Left lung (tissue), 10 donors: Measurements from ENCODE around the gene SAMD4B. TPM values are rescaled to one million over a fixed set of nuclear protein-coding genes. Genes with fewer than 3 reads are reported as not detected.

Source experiments
- ATAC-seq: fragments of 200-7000 bp; cut with Tn5 transposase; one replicate; pipeline ENCODE4 v1.9.1; 2020; ENCODE audit warnings: moderate library complexity
- DNase-seq, 4 donors: peaks; one replicate each; pipeline ENCODE4 v3.0.0-alpha.2; 2013 to 2020
- H3K27ac ChIP-seq, 2 donors: fragments of 200-600 bp; sonication (generic) in 1 of 2; one replicate each; pipeline versions ENCODE4 v1.5.0 to v1.8.0; 2020 to 2021
- H3K27me3 ChIP-seq, 2 donors: fragments of 200-600 bp; sonication (generic) in 1 of 2; one replicate each; pipeline versions ENCODE4 v1.5.0 to v1.8.0; 2020 to 2021
- H3K36me3 ChIP-seq, 2 donors: fragments of 200-600 bp; sonication (generic) in 1 of 2; one replicate each; pipeline versions ENCODE4 v1.5.0 to v1.8.0; 2020 to 2021
- H3K4me1 ChIP-seq, 2 donors: fragments of 200-600 bp; one replicate each; pipeline ENCODE4 v1.8.0; 2021
- H3K4me3 ChIP-seq, 2 donors: fragments of 200-600 bp; sonication (generic) in 1 of 2; one replicate each; pipeline versions ENCODE4 v1.5.0 to v1.8.0; 2020 to 2021; ENCODE audit warnings: mild to moderate bottlenecking in 1 of 2
- H3K9me3 ChIP-seq, 2 donors: fragments of 200-600 bp; sonication (generic) in 1 of 2; one replicate each; pipeline versions ENCODE4 v1.5.0 to v1.8.0; 2020 to 2021
- CTCF ChIP-seq, 2 donors: fragments of 200-600 bp; sonication (generic) in 1 of 2; IDR thresholded peaks; one replicate each; pipeline versions ENCODE4 v1.5.0 to v1.8.0; 2021; ENCODE audit warnings: antibody characterized with exemption in 2 of 2
- intact Hi-C, 2 donors: fragments of 100-400 bp; cut with DNase I; formaldehyde crosslinking; loops; one replicate each; pipeline versions ENCODE4 v1.11.2 to v1.14.2; 2022
- polyA plus RNA-seq, 6 donors: library from polyadenylated mRNA; unstranded; fragments of 120-200 nt; gene quantifications; one replicate each; pipeline ENCODE4 v1.2.1, GENCODE V29; 2013; ENCODE audit not compliant: insufficient read length in 6 of 6
- total RNA-seq, 2 donors: library from RNA; stranded (reverse); fragmentation: NEBNext Ultra II Directional; extraction: Animal tissue kit (Norgen Biotek cat#: 25700); gene quantifications; one replicate each; pipeline ENCODE4 v1.2.1, GENCODE V29; 2021
- donor health status: DM: no; HTN: yes; CAD: no.
- donor health status: DM: no; HTN: no; CAD: no.

The SAMD4B gene
- total and polyA plus RNA-seq, 8 donors, result 74.1 to 127 (median 107) TPM

GRCh38 chr19:39301562-39301961 lies 40.7 kb upstream of the SAMD4B start:
- DNase-seq (no peak), ATAC-seq (no peak)
- Histone ChIP-seq H3K4me1 (no peaks in the 10 kb centered on the region), H3K9me3 (no peaks in the 10 kb centered on the region), H3K27ac (no peak overlapping the region), H3K36me3 (no peaks in the 10 kb centered on the region), H3K4me3 (no peak overlapping the region), H3K27me3 (peaks cover 0 to 18% of the 10 kb centered on the region in 2 donors)
- TF ChIP-seq CTCF (IDR thresholded peaks at IDR 0.05), result no peak
- intact Hi-C loops, result no loop called here

GRCh38 chr19:39303373-39304184 lies 38.6 kb upstream of the SAMD4B start:
- ATAC-seq, result peak; percentile 21
- TF ChIP-seq CTCF (IDR thresholded peaks at IDR 0.05), result no peak
- intact Hi-C loops, result no loop called here

GRCh38 chr19:39304185-39304513 lies 38.1 kb upstream of the SAMD4B start:
- H3K4me3 ChIP-seq, result no peak overlapping the region
- H3K27ac ChIP-seq, result no peak overlapping the region
- ATAC-seq (no peak), DNase-seq (no peak)
- H3K36me3 ChIP-seq, result peaks cover 0 to 14% of the 10 kb centered on the region in 2 donors
- intact Hi-C loops, result no loop called here
- H3K4me1 ChIP-seq, result no peaks in the 10 kb centered on the region
- TF ChIP-seq CTCF (IDR thresholded peaks at IDR 0.05), result no peak
- peaks cover 19 to 31% of the 10 kb centered on the region in 2 donors for H3K27me3 ChIP-seq
- no peaks in the 10 kb centered on the region for H3K9me3 ChIP-seq

More at GRCh38 chr19:39303373-39304184, 38.6 kb upstream of the SAMD4B start:
- Histone ChIP-seq H3K27ac (no peak overlapping the region), H3K4me3 (no peak overlapping the region), H3K4me1 (no peaks in the 10 kb centered on the region), H3K9me3 (no peaks in the 10 kb centered on the region), H3K27me3 (peaks cover 18 to 28% of the 10 kb centered on the region in 2 donors), H3K36me3 (peaks cover 0 to 14% of the 10 kb centered on the region in 2 donors)
- no peak for DNase-seq

- peaks cover 0 to 14% of the 10 kb centered on the region in 2 donors for H3K36me3 ChIP-seq
- no peaks in the 10 kb centered on the region for H3K4me1 ChIP-seq
- no peak overlapping the region for H3K4me3 ChIP-seq
- intact Hi-C loops, result no loop called here
- no peak for TF ChIP-seq CTCF (IDR thresholded peaks at IDR 0.05)
- H3K27me3 ChIP-seq, result peaks cover 19 to 31% of the 10 kb centered on the region in 2 donors
- ATAC-seq (no peak), DNase-seq (no peak)
- H3K9me3 ChIP-seq, result no peaks in the 10 kb centered on the region
- no peak overlapping the region for H3K27ac ChIP-seq
Measured at GRCh38 chr19:39304701-39305571, 37.3 kb upstream of the SAMD4B start.

GRCh38 chr19:39306075-39306474 lies 36.1 kb upstream of the SAMD4B start:
- no peak for ATAC-seq
- Histone ChIP-seq H3K4me1 (no peaks in the 10 kb centered on the region), H3K36me3 (peaks cover 0 to 14% of the 10 kb centered on the region in 2 donors), H3K27ac (no peak overlapping the region), H3K4me3 (no peak overlapping the region), H3K27me3 (peaks cover 19 to 31% of the 10 kb centered on the region in 2 donors), H3K9me3 (no peaks in the 10 kb centered on the region)
- no peak for DNase-seq
- intact Hi-C loops, result no loop called here
- no peak for TF ChIP-seq CTCF (IDR thresholded peaks at IDR 0.05)
